HepG2 (cell line): ENCODE data around the gene PAM16. TPM values are rescaled to one million over a fixed set of nuclear protein-coding genes. Genes with fewer than 3 reads are reported as not detected.
A peak's percentile ranks its signal among the peaks of the same experiment; 100 is the strongest.

Source experiments
- CEBPZ ChIP-seq: IDR thresholded peaks from 2 replicates; pipeline ENCODE4 v1.6.1; 2012; ENCODE audit warnings: low read length, improper control_type of control experiment
- FOSL2 ChIP-seq: sonication (generic); formaldehyde crosslinking; IDR thresholded peaks from 2 replicates; pipeline ENCODE4 v1.4.0; 2020; ENCODE audit warnings: missing genetic modification reagents
- HNF4A ChIP-seq: sonication (generic); formaldehyde crosslinking; IDR thresholded peaks from 2 replicates; pipeline ENCODE4 v1.4.0; 2020; ENCODE audit warnings: missing genetic modification reagents
- HNF4G ChIP-seq, 2 experiments: sonication (generic) in 1 of 2; formaldehyde crosslinking in 1 of 2; IDR thresholded peaks; 2 replicates each; pipeline versions ENCODE4 v1.4.0 to v1.6.1; 2011 to 2020; ENCODE audit warnings: borderline replicate concordance in 2 of 2, low read depth in 2 of 2, mild to moderate bottlenecking in 2 of 2, low read length in 1 of 2, missing genetic modification reagents in 1 of 2, moderate library complexity in 1 of 2
- HOXA3 ChIP-seq: sonication (generic); formaldehyde crosslinking; IDR thresholded peaks from 2 replicates; pipeline ENCODE4 v1.5.0; 2020; ENCODE audit warnings: missing genetic modification reagents
- IKZF5 ChIP-seq: IDR thresholded peaks from 2 replicates; pipeline ENCODE4 v1.6.1; 2018; ENCODE audit warnings: missing genetic modification reagents, mild to moderate bottlenecking, missing compliant biosample characterization
- LCORL ChIP-seq, 2 experiments: fragments of 450-650 bp in 1 of 2; sonication (generic) in 1 of 2; formaldehyde crosslinking in 1 of 2; IDR thresholded peaks; 2 replicates each; pipeline versions ENCODE4 v1.5.0 to v1.6.1; 2017 to 2020; ENCODE audit warnings: antibody characterized with exemption in 1 of 2, missing genetic modification reagents in 1 of 2
- MLX ChIP-seq: IDR thresholded peaks from 2 replicates; pipeline ENCODE4 v1.6.1; 2016
- MTA1 ChIP-seq: sonication (generic); formaldehyde crosslinking; IDR thresholded peaks from 2 replicates; pipeline ENCODE4 v1.4.0; 2020; ENCODE audit warnings: missing genetic modification reagents, mild to moderate bottlenecking, borderline replicate concordance
- NONO ChIP-seq, 2 experiments: fragments of 450-650 bp in 1 of 2; sonication (generic) in 1 of 2; formaldehyde crosslinking in 1 of 2; IDR thresholded peaks in 1 of 2; conservative IDR thresholded peaks in 1 of 2; 2 replicates each; pipeline versions ENCODE4 v1.6.1 to v1.8.0; 2017 to 2022; ENCODE audit warnings: mild to moderate bottlenecking in 1 of 2, missing genetic modification reagents in 1 of 2, moderate library complexity in 1 of 2
- RXRB ChIP-seq: IDR thresholded peaks from 2 replicates; pipeline ENCODE4 v1.6.1; 2016; ENCODE audit warnings: borderline replicate concordance, missing genetic modification reagents, missing compliant biosample characterization
- SALL1 ChIP-seq: sonication (generic); formaldehyde crosslinking; IDR thresholded peaks from 2 replicates; pipeline ENCODE4 v1.8.0; 2022; ENCODE audit warnings: mild to moderate bottlenecking, missing genetic modification reagents
- SETDB1 ChIP-seq: sonication (generic); formaldehyde crosslinking; IDR thresholded peaks from 2 replicates; pipeline ENCODE4 v1.5.1; 2020; ENCODE audit warnings: missing genetic modification reagents, mild to moderate bottlenecking, borderline replicate concordance
- SPEN ChIP-seq: sonication (generic); formaldehyde crosslinking; IDR thresholded peaks from 2 replicates; pipeline ENCODE4 v1.5.1; 2020; ENCODE audit warnings: low read depth, mild to moderate bottlenecking, missing genetic modification reagents
- TRIM24 ChIP-seq: sonication (generic); formaldehyde crosslinking; IDR thresholded peaks from 2 replicates; pipeline ENCODE4 v1.8.0; 2022; ENCODE audit warnings: mild to moderate bottlenecking, missing genetic modification reagents
- ZNF317 ChIP-seq: sonication (generic); formaldehyde crosslinking; IDR thresholded peaks from 2 replicates; pipeline ENCODE4 v1.5.0; 2020; ENCODE audit warnings: mild to moderate bottlenecking, missing genetic modification reagents
- ZNF383 ChIP-seq: sonication (generic); formaldehyde crosslinking; IDR thresholded peaks from 2 replicates; pipeline ENCODE4 v1.4.0; 2020; ENCODE audit warnings: missing genetic modification reagents, mild to moderate bottlenecking, borderline replicate concordance
- ZNF512B ChIP-seq: sonication (generic); formaldehyde crosslinking; IDR thresholded peaks from 2 replicates; pipeline ENCODE4 v1.5.1; 2020; ENCODE audit warnings: missing genetic modification reagents, mild to moderate bottlenecking, borderline replicate concordance
- ZNF530 ChIP-seq: sonication (generic); formaldehyde crosslinking; IDR thresholded peaks from 2 replicates; pipeline ENCODE4 v1.5.0; 2020; ENCODE audit warnings: low read depth, mild to moderate bottlenecking, missing genetic modification reagents
- ZNF891 ChIP-seq: sonication (generic); formaldehyde crosslinking; IDR thresholded peaks from 2 replicates; pipeline ENCODE4 v1.5.0; 2020; ENCODE audit warnings: mild to moderate bottlenecking, missing genetic modification reagents
- polyA plus RNA-seq, 8 experiments: library from polyadenylated mRNA; depleted of rRNA in 3 of 8; stranded (reverse) in 7 of 8; unstranded in 1 of 8; fragments of >200 nt; fragmentation: Illumina TruSeq in 4 of 8; extraction: Trizol in 4 of 8; gene quantifications; 2 replicates each; pipeline versions ENCODE4 v1.2.1 to v1.2.3, GENCODE V29; 2011 to 2016; ENCODE audit warnings: low read depth in 4 of 8, missing spikeins in 1 of 8, mixed read lengths in 1 of 8; ENCODE audit not compliant: insufficient read depth in 1 of 8
- total RNA-seq, 5 experiments: library from RNA; depleted of rRNA; stranded (reverse); fragments of >200 nt; fragmentation: Illumina TruSeq; extraction: Trizol; gene quantifications; 2 replicates each; pipeline ENCODE4 v1.2.3, GENCODE V29; 2016; ENCODE audit warnings: low read depth in 1 of 5

Gene PAM16
- total and polyA plus RNA-seq, 2 of the 13 experiments (the other 11 are each of a cell fraction or from before 2014, with no cell fraction given): 51.5 to 51.8 TPM

GRCh38 chr16:4358831-4359561 is 7.9 kb upstream of the PAM16 start (continued):
- TF ChIP-seq MLX (CRISPR knock-in tag) (0 out of 2 replicates have a peak, but pooled peaks have one; percentile 18), HOXA3 (CRISPR knock-in tag) (peak; percentile 50), MTA1 (CRISPR knock-in tag) (peak; percentile 35; the same call in 1 of the 2 replicates), ZNF317 (CRISPR knock-in tag) (no peak), FOSL2 (CRISPR knock-in tag) (peak; percentile 26; the same call in 1 of the 2 replicates), IKZF5 (CRISPR knock-in tag) (peak; percentile 51; the same call in 1 of the 2 replicates), RXRB (CRISPR knock-in tag) (peak; percentile 56; the same call in 1 of the 2 replicates), HNF4G (IDR thresholded peaks at IDR 0.05; ENCODE audit: borderline replicate concordance, low read depth, low read length) (0 out of 2 replicates have a peak, but pooled peaks have one; percentile 17), HNF4G (CRISPR knock-in tag; IDR thresholded peaks at IDR 0.05; ENCODE audit: borderline replicate concordance, low read depth) (peak; percentile 61; the same call in 1 of the 2 replicates), ZNF512B (CRISPR knock-in tag) (no peak), SETDB1 (CRISPR knock-in tag) (no peak), ZNF891 (peak; percentile 57; the same call in 1 of the 2 replicates), SALL1 (CRISPR knock-in tag) (peak; percentile 39; the same call in 1 of the 2 replicates), SPEN (CRISPR knock-in tag) (peak; percentile 47; the same call in 1 of the 2 replicates), ZNF530 (no peak), HNF4A (CRISPR knock-in tag) (peak; percentile 49; the same call in 1 of the 2 replicates), CEBPZ (no peak), ZNF383 (no peak), TRIM24 (CRISPR knock-in tag) (no peak), LCORL (IDR thresholded peaks at IDR 0.05) (no peak), LCORL (CRISPR knock-in tag; IDR thresholded peaks at IDR 0.05) (peak; percentile 48; the same call in 1 of the 2 replicates), NONO (IDR thresholded peaks at IDR 0.05) (no peak), NONO (CRISPR knock-in tag; conservative IDR thresholded peaks at IDR 0.05) (0 out of 2 replicates have a peak, but pooled peaks have one; percentile 50)
